Tibial artery (tissue), 4 donors: ENCODE measurements around the gene RALBP1.

Experiments used
- DNase-seq, 2 donors: peaks; one replicate each; pipeline ENCODE4 v3.0.0-alpha.2; 2019
- H3K27ac ChIP-seq, 2 donors: fragments of 200-600 bp; sonication (generic) in 1 of 2; 1 replicate in 1 of 2; 2 replicates in 1 of 2; pipeline ENCODE4 v1.5.1; 2018 to 2019; ENCODE audit warnings: mild to moderate bottlenecking in 1 of 2
- H3K27me3 ChIP-seq, 2 donors: fragments of 200-600 bp; sonication (generic) in 1 of 2; one replicate each; pipeline versions ENCODE4 v1.5.1 to v1.6.0; 2016 to 2019
- H3K36me3 ChIP-seq, 3 donors: fragments of 200-600 bp; sonication (generic) in 2 of 3; one replicate each; pipeline ENCODE4 v1.5.1; 2016 to 2019; ENCODE audit warnings: mild to moderate bottlenecking in 2 of 3
- H3K4me1 ChIP-seq, 4 donors: fragments of 200-600 bp; sonication (generic) in 2 of 4; 1 replicate in 3 of 4; 2 replicates in 1 of 4; pipeline ENCODE4 v1.5.1; 2016 to 2019
- H3K4me3 ChIP-seq, 2 donors: fragments of 200-600 bp; sonication (generic) in 1 of 2; 1 replicate in 1 of 2; 2 replicates in 1 of 2; pipeline ENCODE4 v1.5.1; 2018 to 2019; ENCODE audit warnings: mild to moderate bottlenecking in 2 of 2
- H3K9me3 ChIP-seq, 3 donors: fragments of 200-600 bp; sonication (generic) in 1 of 3; one replicate each; pipeline ENCODE4 v1.5.1; 2016 to 2019
- CTCF ChIP-seq, 2 experiments: fragments of 200-600 bp in 1 of 2; fragments of 450-650 bp in 1 of 2; IDR thresholded peaks; one replicate each; pipeline ENCODE4 v1.5.1; 2017 to 2019; ENCODE audit warnings: antibody characterized with exemption in 2 of 2, mild to moderate bottlenecking in 1 of 2, moderate library complexity in 1 of 2
- intact Hi-C: fragments of 100-400 bp; cut with DNase I; formaldehyde crosslinking; loops from one replicate; pipeline ENCODE4 v1.15.0; 2023; ENCODE audit warnings: low total_unique reads

The RALBP1 gene

GRCh38 chr18:9530226-9531009 lies 55.1 kb downstream of the RALBP1 start:
- Histone ChIP-seq H3K4me3 (no peak overlapping the region), H3K27me3 (no peaks in the 10 kb centered on the region), H3K36me3 (peaks cover 17 to 77% (median 60%) of the 10 kb centered on the region in 3 donors), H3K27ac (no peak overlapping the region), H3K9me3 (no peaks in the 10 kb centered on the region), H3K4me1 (peaks cover 0 to 9% (median 6%) of the 10 kb centered on the region in 4 donors)
- no peak for DNase-seq
- intact Hi-C loops = no loop called here
- TF ChIP-seq CTCF (IDR thresholded peaks at IDR 0.05) = no peak

- no peaks in the 10 kb centered on the region for H3K27me3 ChIP-seq
- peaks cover 18 to 78% (median 57%) of the 10 kb centered on the region in 3 donors for H3K36me3 ChIP-seq
- intact Hi-C loops = no loop called here
- TF ChIP-seq CTCF (IDR thresholded peaks at IDR 0.05) = no peak
- no peaks in the 10 kb centered on the region for H3K9me3 ChIP-seq
- no peak overlapping the region for H3K27ac ChIP-seq
- DNase-seq = no peak
- peaks cover 0 to 21% (median 9%) of the 10 kb centered on the region in 4 donors for H3K4me1 ChIP-seq
- H3K4me3 ChIP-seq = no peak overlapping the region
These were observed 56.6 kb downstream of the RALBP1 start for GRCh38 chr18:9531791-9532410.

- intact Hi-C loops = no loop called here
- H3K4me1 ChIP-seq = peaks cover 0 to 21% (median 9%) of the 10 kb centered on the region in 4 donors
- peaks cover 18 to 87% (median 72%) of the 10 kb centered on the region in 3 donors for H3K36me3 ChIP-seq
- peak overlapping the region; percentile 71 to 75 for H3K27ac ChIP-seq
- TF ChIP-seq CTCF (IDR thresholded peaks at IDR 0.05) = no peak
- H3K4me3 ChIP-seq = peak overlapping the region in 1 of 2 donors; percentile 42
- no peaks in the 10 kb centered on the region for H3K27me3 ChIP-seq
- no peak for DNase-seq
- no peaks in the 10 kb centered on the region for H3K9me3 ChIP-seq
These were observed 59.5 kb downstream of the RALBP1 start for GRCh38 chr18:9534844-9535243.

- peak overlapping the region; percentile 26 to 42 for H3K4me3 ChIP-seq
- H3K9me3 ChIP-seq = no peaks in the 10 kb centered on the region
- TF ChIP-seq CTCF (IDR thresholded peaks at IDR 0.05) = no peak
- intact Hi-C loops = no loop called here
- peaks cover 0 to 21% (median 9%) of the 10 kb centered on the region in 4 donors for H3K4me1 ChIP-seq
- peak; percentile 46 to 84 for DNase-seq
- peak overlapping the region; percentile 71 to 75 for H3K27ac ChIP-seq
- no peaks in the 10 kb centered on the region for H3K27me3 ChIP-seq
- peaks cover 18 to 89% (median 74%) of the 10 kb centered on the region in 3 donors for H3K36me3 ChIP-seq
These were observed 60.2 kb downstream of the RALBP1 start for GRCh38 chr18:9535430-9535991.

- Histone ChIP-seq H3K27me3 (no peaks in the 10 kb centered on the region), H3K9me3 (no peaks in the 10 kb centered on the region), H3K36me3 (peaks cover 18 to 82% (median 64%) of the 10 kb centered on the region in 3 donors), H3K4me1 (peaks cover 0 to 21% (median 9%) of the 10 kb centered on the region in 4 donors), H3K4me3 (no peak overlapping the region), H3K27ac (peak overlapping the region; percentile 71 to 75)
- TF ChIP-seq CTCF (IDR thresholded peaks at IDR 0.05) = no peak
- DNase-seq = no peak
- intact Hi-C loops = no loop called here
These were observed 61.2 kb downstream of the RALBP1 start for GRCh38 chr18:9536354-9537152.
